Activated CD8-positive, alpha-beta memory T cell treated with anti-CD3 and anti-CD28 coated beads, Interleukin-2, amount 50 U/mL, for 24 hours (primary cell): Measurements from ENCODE around the gene GDF15.

ENCODE experiments used
- DNase-seq: peaks from one replicate; pipeline ENCODE4 v3.0.0-alpha.2; 2020; ENCODE audit errors: extremely low read depth

Gene GDF15

GRCh38 chr19:18430417-18431144 lies 44.6 kb downstream of the GDF15 start:
- DNase-seq: no peak

- DNase-seq: no peak
Measured at GRCh38 chr19:18431351-18432197, 45.6 kb downstream of the GDF15 start.

- no peak for DNase-seq
Measured at GRCh38 chr19:18432275-18433014, 46.5 kb downstream of the GDF15 start.

GRCh38 chr19:18433015-18433691 lies 47.2 kb downstream of the GDF15 start:
- DNase-seq: no peak

GRCh38 chr19:18433735-18434398 lies 47.9 kb downstream of the GDF15 start:
- DNase-seq: no peak

- no peak for DNase-seq
Measured at GRCh38 chr19:18434411-18435175, 48.6 kb downstream of the GDF15 start.

- no peak for DNase-seq
Measured at GRCh38 chr19:18435178-18435841, 49.4 kb downstream of the GDF15 start.

DNA sequence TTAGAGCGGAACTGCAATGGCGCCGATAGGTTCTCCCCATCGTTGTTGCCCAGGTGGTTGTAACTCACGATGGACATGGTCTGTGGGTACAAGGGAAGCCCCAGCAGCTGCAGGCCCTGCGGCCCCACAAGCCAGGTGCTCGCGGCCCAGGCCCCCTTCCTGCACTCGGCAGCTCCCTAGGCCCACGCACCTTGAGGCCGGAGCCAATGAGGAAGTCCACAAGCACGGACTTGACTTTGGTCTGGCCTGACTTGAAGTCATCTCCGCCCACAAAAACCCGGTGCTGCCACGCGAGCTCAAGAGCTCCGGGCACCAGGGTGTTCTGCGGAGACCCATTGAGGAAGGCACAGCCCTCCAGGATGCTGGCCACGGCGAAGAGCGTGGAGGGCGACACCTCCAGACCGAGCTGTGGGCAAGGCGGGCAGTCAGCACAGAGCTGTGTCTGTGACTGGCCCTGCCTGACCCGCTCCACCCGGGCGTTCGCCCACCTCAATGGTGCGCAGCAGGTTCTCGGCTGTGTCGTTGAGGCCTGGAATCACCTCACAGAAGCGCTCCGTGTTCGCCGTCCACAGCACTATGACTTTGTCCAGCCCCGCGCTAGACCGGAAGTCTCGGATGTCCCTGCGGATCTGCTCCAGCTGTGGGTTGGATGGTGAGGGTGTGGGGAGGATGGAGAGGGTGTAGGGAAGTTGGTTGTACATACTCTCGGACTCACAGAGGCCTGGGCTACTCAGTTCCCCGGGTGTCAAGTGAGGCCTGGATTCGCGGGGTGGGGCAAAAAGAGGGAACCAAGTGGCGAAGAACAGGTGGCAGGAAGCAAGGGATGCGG lies 50.1 kb downstream of the GDF15 start:
- no peak for DNase-seq

GRCh38 chr19:18436671-18437490 lies 50.9 kb downstream of the GDF15 start:
- peak; percentile 53 for DNase-seq

DNA sequence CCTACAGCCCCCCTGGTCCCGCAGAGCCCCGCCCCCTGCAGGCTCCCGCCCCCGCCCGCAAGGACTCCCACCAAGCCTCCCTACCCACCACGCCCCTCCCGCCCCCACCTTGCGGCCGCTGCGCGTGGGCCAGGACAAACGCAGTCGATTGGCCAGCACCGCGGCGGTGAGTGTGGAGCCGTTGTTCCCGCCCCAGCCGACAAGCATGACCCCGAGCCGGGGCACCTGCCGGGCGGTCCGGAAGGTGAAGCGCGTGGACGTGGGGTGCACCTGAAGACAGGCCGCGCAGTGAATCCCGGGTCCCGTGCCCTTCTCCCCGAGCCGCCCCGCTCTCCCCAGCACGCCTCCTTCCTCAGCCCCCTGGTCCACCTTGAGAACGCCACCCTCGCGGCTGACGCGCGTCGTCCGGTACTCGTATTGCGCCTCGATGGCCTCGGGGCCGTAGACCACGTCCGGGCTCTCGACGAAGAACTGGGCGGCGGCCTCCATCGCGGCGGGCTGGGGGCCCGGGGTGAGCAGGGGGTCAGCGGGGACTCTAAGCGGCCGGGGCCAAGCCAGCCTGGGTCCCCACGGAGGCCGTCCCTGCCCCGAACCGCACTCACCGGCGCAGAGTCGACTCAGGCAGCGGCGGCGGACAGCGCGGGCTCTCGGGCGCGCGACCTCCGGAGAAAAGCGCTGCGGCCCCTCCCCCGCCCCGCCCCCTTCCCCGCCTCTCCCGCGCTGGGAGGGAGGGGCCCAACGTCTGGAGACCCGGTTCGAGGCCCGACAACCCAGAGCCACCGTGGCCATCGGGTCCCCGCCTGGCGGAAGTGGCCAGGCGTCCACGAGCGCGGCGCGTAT lies 51.8 kb downstream of the GDF15 start, which contains the start of gene ISYNA1:
Gene ISYNA1, minus strand, starts transcription at position 643 of the 840 bp plus-strand sequence. Its CDS starts 154 bp downstream, at position 489.
- no peak for DNase-seq

DNA sequence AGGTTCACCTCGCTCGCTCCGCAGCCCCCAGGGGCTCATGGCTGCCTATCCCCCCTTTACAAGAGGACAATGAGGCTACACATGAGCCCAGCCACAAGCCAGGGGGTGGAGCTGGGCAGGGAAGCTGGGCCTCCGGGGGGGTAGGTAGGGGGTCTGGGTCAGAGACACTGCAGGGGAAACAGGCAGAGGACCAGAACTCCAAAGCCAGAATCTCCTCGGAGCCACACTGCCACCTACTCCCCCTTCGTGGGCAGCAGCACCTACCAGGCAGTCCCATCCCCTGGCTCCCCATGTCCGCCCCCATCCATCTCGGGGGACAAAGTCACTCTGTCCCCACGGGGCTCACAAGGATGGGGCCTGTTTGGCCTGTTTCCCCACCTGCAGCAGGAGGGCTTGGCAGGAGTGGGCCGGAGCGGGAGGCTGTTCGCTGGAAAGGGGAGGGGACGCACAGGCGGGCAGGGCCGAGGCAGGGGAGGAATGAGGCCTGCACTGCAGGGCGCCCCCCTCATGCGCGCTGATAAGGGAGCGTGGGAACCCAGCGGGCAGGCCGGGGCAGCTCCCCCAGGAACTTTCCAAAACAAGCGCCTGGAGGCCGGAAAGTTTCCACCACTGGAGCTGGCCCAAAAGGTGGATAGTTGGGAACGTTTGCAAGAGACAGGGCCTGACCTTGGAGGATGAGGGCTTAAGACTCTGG lies 52.5 kb downstream of the GDF15 start:
- no peak for DNase-seq
